ENCODE results near the gene DTX4.

The DTX4 gene

GRCh38 chr11:59222464-59223060 lies 50.6 kb downstream of the DTX4 start:
- DNase-seq = no peak

- no peak for DNase-seq
These were observed 51.2 kb downstream of the DTX4 start for GRCh38 chr11:59223177-59223576.

- DNase-seq = no peak
These were observed 51.7 kb downstream of the DTX4 start for GRCh38 chr11:59223611-59224010.

- no peak for DNase-seq
These were observed 52.5 kb downstream of the DTX4 start for GRCh38 chr11:59224351-59224928.

- no peak for DNase-seq
These were observed 53.1 kb downstream of the DTX4 start for GRCh38 chr11:59225017-59225416.

- no peak for DNase-seq
These were observed 54.5 kb downstream of the DTX4 start for GRCh38 chr11:59226396-59226795.

GRCh38 chr11:59240322-59240721 lies 68.4 kb downstream of the DTX4 start:
- no peak for DNase-seq

GRCh38 chr11:59243633-59244032 lies 71.7 kb downstream of the DTX4 start:
- DNase-seq = no peak

- DNase-seq = no peak
These were observed 75.7 kb downstream of the DTX4 start for GRCh38 chr11:59247531-59248227.

- DNase-seq = no peak
These were observed 77.6 kb downstream of the DTX4 start for GRCh38 chr11:59249535-59249934.

- DNase-seq = no peak
These were observed 81.1 kb downstream of the DTX4 start for GRCh38 chr11:59253001-59253400.

- DNase-seq = no peak
These were observed 82.4 kb downstream of the DTX4 start for GRCh38 chr11:59254286-59254685.

GRCh38 chr11:59255281-59255680 lies 83.3 kb downstream of the DTX4 start:
- DNase-seq = no peak
